PC-9 (cell line): ENCODE data around the gene PXN. TPM values are rescaled to one million over a fixed set of nuclear protein-coding genes. Genes with fewer than 3 reads are reported as not detected.

Experiments
- BruUV-seq: library from RNA; stranded (reverse); fragments of 400-500 nt; replicated peaks from 2 replicates; lab custom pipeline; 2021; lab: Mats Ljungman, UMichigan
- CTCF ChIA-PET: fragments of 300-600 bp; sonication (Branson Sonifier 250); formaldehyde crosslinking; loops from one replicate; lab custom pipeline; 2022; ENCODE audit warnings: antibody characterized with exemption; lab: Charles Lee
- POLR2A ChIA-PET: fragments of 300-600 bp; sonication (Branson Sonifier 250); formaldehyde crosslinking; loops from one replicate; lab custom pipeline; 2022; ENCODE audit warnings: antibody characterized with exemption; ENCODE audit not compliant: unreplicated experiment; lab: Charles Lee
- DNase-seq, 2 experiments: peaks; one replicate each; pipeline versions ENCODE4 v3.0.0 to v3.0.0-alpha.2; 2015 to 2022; ENCODE audit warnings: mixed read lengths in 1 of 2
- H2AFZ ChIP-seq: fragments of 200-600 bp; sonication (generic); 2 replicates; pipeline ENCODE4 v1.8.1; 2017; ENCODE audit warnings: antibody characterized with exemption
- H3F3A ChIP-seq: fragments of 200-600 bp; sonication (generic); 2 replicates; pipeline ENCODE4 v1.8.1; 2017; ENCODE audit warnings: antibody characterized with exemption, mild to moderate bottlenecking, low read depth; ENCODE audit not compliant: insufficient read depth
- H3K27ac ChIP-seq: fragments of 200-600 bp; sonication (generic); 2 replicates; pipeline ENCODE4 v1.6.1; 2016; ENCODE audit warnings: mixed run types
- H3K27me3 ChIP-seq: fragments of 200-600 bp; sonication (generic); 2 replicates; pipeline ENCODE4 v1.6.1; 2016; ENCODE audit warnings: low read depth, mixed run types; ENCODE audit not compliant: insufficient read depth
- H3K36me3 ChIP-seq: fragments of 200-600 bp; sonication (generic); 2 replicates; pipeline ENCODE4 v1.6.1; 2016; ENCODE audit warnings: low read depth, mixed run types
- H3K4me1 ChIP-seq: fragments of 200-600 bp; sonication (generic); replicated peaks from 2 replicates; pipeline ENCODE4 v1.6.1; 2016; ENCODE audit warnings: mixed run types; ENCODE audit not compliant: insufficient read depth
- H3K4me2 ChIP-seq: fragments of 200-600 bp; sonication (generic); 2 replicates; pipeline ENCODE4 v1.6.1; 2017; ENCODE audit warnings: mixed run types
- H3K4me3 ChIP-seq: fragments of 200-600 bp; sonication (generic); 2 replicates; pipeline ENCODE4 v1.6.1; 2016; ENCODE audit warnings: mixed run types
- H3K79me2 ChIP-seq: fragments of 200-600 bp; sonication (generic); 2 replicates; pipeline ENCODE4 v1.6.1; 2017; ENCODE audit warnings: low read depth, mixed run types
- H3K9me2 ChIP-seq: fragments of 200-600 bp; sonication (generic); 2 replicates; pipeline ENCODE4 v1.8.1; 2017; ENCODE audit warnings: mild to moderate bottlenecking; ENCODE audit not compliant: insufficient read depth
- H3K9me3 ChIP-seq: fragments of 200-600 bp; sonication (generic); 2 replicates; pipeline ENCODE4 v1.8.1; 2016; ENCODE audit warnings: low read depth; ENCODE audit not compliant: insufficient read depth
- H4K20me1 ChIP-seq: fragments of 200-600 bp; sonication (generic); 2 replicates; pipeline ENCODE4 v1.8.1; 2017; ENCODE audit not compliant: insufficient read depth
- EZH2 ChIP-seq: fragments of 200-600 bp; sonication (generic); IDR thresholded peaks from 2 replicates; pipeline ENCODE4 v1.8.0; 2017; ENCODE audit warnings: antibody characterized with exemption, low read depth
- intact Hi-C: fragments of 100-400 bp; cut with micrococcal nuclease; formaldehyde crosslinking; loops from one replicate; pipeline ENCODE4 v1.10.0; 2022; ENCODE audit not compliant: unreplicated experiment
- total RNA-seq: library from RNA; stranded (reverse); gene quantifications from 2 replicates; pipeline ENCODE4 v1.2.3, GENCODE V29; 2021
- TF ChIP-seq, protein P1 (sequence below): fragments of 200-600 bp; sonication (generic); conservative IDR thresholded peaks from 2 replicates; pipeline ENCODE4 v1.6.1; 2017; ENCODE audit warnings: mixed run types, antibody characterized with exemption, mild to moderate bottlenecking, moderate library complexity

PXN gene
- total RNA-seq, 1 experiment from 2014 or later, result 218 TPM

DNA sequence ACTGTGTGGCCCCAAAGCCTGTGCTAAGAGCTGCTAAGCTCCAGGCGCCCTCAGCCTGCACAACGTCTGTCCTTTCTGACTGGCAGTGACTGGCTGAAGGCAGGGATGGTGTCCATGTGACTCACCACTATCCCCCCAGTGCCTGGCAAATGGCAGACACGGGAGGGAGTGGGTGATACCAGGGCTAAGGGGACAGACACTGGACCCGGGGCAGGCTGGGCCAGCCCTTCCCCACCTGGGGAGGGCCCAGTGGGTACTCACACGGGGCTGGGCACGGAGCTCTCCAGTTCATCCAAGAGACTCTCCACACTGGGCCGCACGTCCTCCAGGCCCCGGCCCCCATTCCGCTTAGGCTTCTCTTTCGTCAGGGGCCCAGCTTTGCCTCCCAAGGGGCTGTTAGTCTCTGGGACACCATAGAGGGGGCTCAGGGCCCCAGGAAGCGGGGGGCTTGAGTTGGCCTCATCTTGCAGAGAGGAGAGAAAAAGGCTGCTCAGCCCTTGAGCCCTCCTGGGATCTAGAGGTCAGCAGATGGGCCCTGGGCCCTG lies 43.2 kb downstream of the PXN start:
- H3F3A ChIP-seq, result no peaks in the 10 kb centered on the region; the same call in 1 of the 2 replicates
- H3K9me2 ChIP-seq, result no peaks in the 10 kb centered on the region
- no peak overlapping the region for H3K27ac ChIP-seq
- intact Hi-C loops, result no loop called here
- no peaks in the 10 kb centered on the region for H3K27me3 ChIP-seq
- no peaks in the 10 kb centered on the region for H4K20me1 ChIP-seq
- POLR2A ChIA-PET, result no interaction called here
- CTCF ChIA-PET, result no interaction called here
- H3K36me3 ChIP-seq, result no peaks in the 10 kb centered on the region
- H3K79me2 ChIP-seq, result peaks cover 26% of the 10 kb centered on the region
- H3K4me1 ChIP-seq, result no peaks in the 10 kb centered on the region
- TF ChIP-seq EZH2, result no peak
- TF ChIP-seq, protein P1, sequence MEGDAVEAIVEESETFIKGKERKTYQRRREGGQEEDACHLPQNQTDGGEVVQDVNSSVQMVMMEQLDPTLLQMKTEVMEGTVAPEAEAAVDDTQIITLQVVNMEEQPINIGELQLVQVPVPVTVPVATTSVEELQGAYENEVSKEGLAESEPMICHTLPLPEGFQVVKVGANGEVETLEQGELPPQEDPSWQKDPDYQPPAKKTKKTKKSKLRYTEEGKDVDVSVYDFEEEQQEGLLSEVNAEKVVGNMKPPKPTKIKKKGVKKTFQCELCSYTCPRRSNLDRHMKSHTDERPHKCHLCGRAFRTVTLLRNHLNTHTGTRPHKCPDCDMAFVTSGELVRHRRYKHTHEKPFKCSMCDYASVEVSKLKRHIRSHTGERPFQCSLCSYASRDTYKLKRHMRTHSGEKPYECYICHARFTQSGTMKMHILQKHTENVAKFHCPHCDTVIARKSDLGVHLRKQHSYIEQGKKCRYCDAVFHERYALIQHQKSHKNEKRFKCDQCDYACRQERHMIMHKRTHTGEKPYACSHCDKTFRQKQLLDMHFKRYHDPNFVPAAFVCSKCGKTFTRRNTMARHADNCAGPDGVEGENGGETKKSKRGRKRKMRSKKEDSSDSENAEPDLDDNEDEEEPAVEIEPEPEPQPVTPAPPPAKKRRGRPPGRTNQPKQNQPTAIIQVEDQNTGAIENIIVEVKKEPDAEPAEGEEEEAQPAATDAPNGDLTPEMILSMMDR, result no peak
- no peak overlapping the region for H2AFZ ChIP-seq
- no peaks in the 10 kb centered on the region for H3K9me3 ChIP-seq
- no peak for DNase-seq
- no TSS peak for BruUV-seq
- no peak overlapping the region for H3K4me2 ChIP-seq
- H3K4me3 ChIP-seq, result no peak overlapping the region

DNA sequence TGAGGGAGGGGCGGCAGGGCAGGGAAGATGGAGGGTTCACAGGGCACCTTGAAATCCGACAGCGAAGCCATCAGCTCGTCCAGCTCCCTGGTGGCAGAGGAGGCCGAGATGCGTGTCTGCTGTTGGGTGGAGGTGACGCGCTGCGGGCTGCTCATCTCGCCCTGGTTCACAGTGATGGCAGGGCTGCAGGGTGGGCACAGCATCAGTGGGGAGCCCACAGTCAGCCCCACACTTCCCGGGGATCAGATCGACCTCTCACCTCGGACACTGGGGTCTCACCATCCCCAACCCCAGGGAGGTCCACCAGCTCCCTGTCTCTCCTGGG lies 44.0 kb downstream of the PXN start:
- no peaks in the 10 kb centered on the region for H3K4me1 ChIP-seq

DNA sequence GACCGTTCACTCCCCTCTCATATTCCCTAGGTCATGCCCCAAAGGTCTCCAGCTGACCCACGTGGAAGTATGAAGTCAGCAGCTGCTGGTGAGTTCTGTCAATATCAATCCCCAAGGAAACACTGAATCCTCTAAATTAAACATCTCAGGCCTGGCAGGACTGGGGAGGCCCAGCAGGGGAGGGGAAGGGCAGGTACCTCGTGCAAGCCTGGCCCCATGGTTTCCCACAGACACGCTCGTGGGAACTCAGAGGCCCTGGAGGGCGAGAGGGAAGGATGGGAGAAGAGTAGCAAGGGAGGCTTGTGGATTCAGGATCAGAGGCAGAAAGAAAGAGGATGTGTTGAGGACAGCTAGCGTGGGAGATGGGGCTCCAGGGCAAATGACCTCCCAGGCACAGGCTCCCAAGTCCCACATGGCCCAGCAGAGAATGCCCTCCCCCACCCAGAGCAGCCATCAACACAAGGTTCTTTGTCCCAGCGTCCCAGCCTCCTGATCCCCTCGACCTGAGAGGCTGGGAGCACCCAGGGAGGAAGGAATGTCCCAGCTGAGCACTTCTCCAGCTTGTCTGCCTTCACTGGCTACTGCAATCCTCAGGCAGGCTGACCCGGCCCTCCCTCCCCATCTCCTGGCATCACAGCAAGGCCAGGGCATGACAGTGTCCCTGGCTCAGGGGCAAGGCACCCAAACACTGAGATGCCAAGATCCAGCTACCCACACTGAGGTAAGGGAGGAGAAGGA lies 44.5 kb downstream of the PXN start:
- no peaks in the 10 kb centered on the region for H3K4me1 ChIP-seq
- no peaks in the 10 kb centered on the region for H3K9me2 ChIP-seq
- DNase-seq, result no peak
- H3K4me2 ChIP-seq, result no peak overlapping the region
- intact Hi-C loops, result no loop called here
- H3K27ac ChIP-seq, result no peak overlapping the region
- no peak overlapping the region for H2AFZ ChIP-seq
- H4K20me1 ChIP-seq, result no peaks in the 10 kb centered on the region
- no peaks in the 10 kb centered on the region for H3K9me3 ChIP-seq
- CTCF ChIA-PET, result no interaction called here
- H3F3A ChIP-seq, result no peaks in the 10 kb centered on the region; the same call in 1 of the 2 replicates
- POLR2A ChIA-PET, result no interaction called here
- TF ChIP-seq EZH2, result no peak
- BruUV-seq, result no TSS peak
- peaks cover 12% of the 10 kb centered on the region for H3K79me2 ChIP-seq
- no peaks in the 10 kb centered on the region for H3K36me3 ChIP-seq
- H3K27me3 ChIP-seq, result no peaks in the 10 kb centered on the region
- no peak overlapping the region for H3K4me3 ChIP-seq

More for the DNA sequence above, 44.0 kb downstream of the PXN start:
- no peak overlapping the region for H3K4me3 ChIP-seq
- ChIA-PET POLR2A (no interaction called here), CTCF (no interaction called here)
- no peaks in the 10 kb centered on the region for H3K27me3 ChIP-seq
- no peak overlapping the region for H3K4me2 ChIP-seq
- intact Hi-C loops, result no loop called here
- H3K27ac ChIP-seq, result no peak overlapping the region
- DNase-seq, result no peak
- H3K79me2 ChIP-seq, result peaks cover 18% of the 10 kb centered on the region
- TF ChIP-seq, protein P1, result no peak
- no peak for TF ChIP-seq EZH2
- H3K36me3 ChIP-seq, result no peaks in the 10 kb centered on the region
- no peaks in the 10 kb centered on the region; the same call in 1 of the 2 replicates for H3F3A ChIP-seq
- H2AFZ ChIP-seq, result no peak overlapping the region
- H4K20me1 ChIP-seq, result no peaks in the 10 kb centered on the region
- no TSS peak for BruUV-seq
- H3K9me3 ChIP-seq, result no peaks in the 10 kb centered on the region
- H3K9me2 ChIP-seq, result no peaks in the 10 kb centered on the region
